ENCODE results near the gene MCHR2. TPM values are rescaled to one million over a fixed set of nuclear protein-coding genes. Genes with fewer than 3 reads are reported as not detected.

Gene MCHR2
- total and polyA plus RNA-seq, 2 of the 13 experiments (the other 11 are each of a cell fraction or from before 2014, with no cell fraction given), result not detected

GRCh38 chr6:100022847-100023246 is 28.8 kb upstream of the MCHR2 start (continued):
- no peak for TF ChIP-seq ZBTB40 (IDR thresholded peaks at IDR 0.05)
- TF ChIP-seq ZBTB40 (CRISPR knock-in tag; IDR thresholded peaks at IDR 0.05), result no peak
- TF ChIP-seq, protein P1, sequence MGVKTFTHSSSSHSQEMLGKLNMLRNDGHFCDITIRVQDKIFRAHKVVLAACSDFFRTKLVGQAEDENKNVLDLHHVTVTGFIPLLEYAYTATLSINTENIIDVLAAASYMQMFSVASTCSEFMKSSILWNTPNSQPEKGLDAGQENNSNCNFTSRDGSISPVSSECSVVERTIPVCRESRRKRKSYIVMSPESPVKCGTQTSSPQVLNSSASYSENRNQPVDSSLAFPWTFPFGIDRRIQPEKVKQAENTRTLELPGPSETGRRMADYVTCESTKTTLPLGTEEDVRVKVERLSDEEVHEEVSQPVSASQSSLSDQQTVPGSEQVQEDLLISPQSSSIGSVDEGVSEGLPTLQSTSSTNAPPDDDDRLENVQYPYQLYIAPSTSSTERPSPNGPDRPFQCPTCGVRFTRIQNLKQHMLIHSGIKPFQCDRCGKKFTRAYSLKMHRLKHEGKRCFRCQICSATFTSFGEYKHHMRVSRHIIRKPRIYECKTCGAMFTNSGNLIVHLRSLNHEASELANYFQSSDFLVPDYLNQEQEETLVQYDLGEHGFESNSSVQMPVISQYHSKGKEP (CRISPR knock-in tag; IDR thresholded peaks at IDR 0.05), result no peak
